HG02678 (cell line): Measurements from ENCODE around the gene STK11.

Source experiments
- ATAC-seq: cut with Tn5 transposase; IDR thresholded peaks from one replicate; pipeline ENCODE4 v1.9.1; 2021; ENCODE audit warnings: mild to moderate bottlenecking, moderate library complexity; ENCODE audit not compliant: unreplicated experiment

The STK11 gene, protein sequence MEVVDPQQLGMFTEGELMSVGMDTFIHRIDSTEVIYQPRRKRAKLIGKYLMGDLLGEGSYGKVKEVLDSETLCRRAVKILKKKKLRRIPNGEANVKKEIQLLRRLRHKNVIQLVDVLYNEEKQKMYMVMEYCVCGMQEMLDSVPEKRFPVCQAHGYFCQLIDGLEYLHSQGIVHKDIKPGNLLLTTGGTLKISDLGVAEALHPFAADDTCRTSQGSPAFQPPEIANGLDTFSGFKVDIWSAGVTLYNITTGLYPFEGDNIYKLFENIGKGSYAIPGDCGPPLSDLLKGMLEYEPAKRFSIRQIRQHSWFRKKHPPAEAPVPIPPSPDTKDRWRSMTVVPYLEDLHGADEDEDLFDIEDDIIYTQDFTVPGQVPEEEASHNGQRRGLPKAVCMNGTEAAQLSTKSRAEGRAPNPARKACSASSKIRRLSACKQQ

DNA sequence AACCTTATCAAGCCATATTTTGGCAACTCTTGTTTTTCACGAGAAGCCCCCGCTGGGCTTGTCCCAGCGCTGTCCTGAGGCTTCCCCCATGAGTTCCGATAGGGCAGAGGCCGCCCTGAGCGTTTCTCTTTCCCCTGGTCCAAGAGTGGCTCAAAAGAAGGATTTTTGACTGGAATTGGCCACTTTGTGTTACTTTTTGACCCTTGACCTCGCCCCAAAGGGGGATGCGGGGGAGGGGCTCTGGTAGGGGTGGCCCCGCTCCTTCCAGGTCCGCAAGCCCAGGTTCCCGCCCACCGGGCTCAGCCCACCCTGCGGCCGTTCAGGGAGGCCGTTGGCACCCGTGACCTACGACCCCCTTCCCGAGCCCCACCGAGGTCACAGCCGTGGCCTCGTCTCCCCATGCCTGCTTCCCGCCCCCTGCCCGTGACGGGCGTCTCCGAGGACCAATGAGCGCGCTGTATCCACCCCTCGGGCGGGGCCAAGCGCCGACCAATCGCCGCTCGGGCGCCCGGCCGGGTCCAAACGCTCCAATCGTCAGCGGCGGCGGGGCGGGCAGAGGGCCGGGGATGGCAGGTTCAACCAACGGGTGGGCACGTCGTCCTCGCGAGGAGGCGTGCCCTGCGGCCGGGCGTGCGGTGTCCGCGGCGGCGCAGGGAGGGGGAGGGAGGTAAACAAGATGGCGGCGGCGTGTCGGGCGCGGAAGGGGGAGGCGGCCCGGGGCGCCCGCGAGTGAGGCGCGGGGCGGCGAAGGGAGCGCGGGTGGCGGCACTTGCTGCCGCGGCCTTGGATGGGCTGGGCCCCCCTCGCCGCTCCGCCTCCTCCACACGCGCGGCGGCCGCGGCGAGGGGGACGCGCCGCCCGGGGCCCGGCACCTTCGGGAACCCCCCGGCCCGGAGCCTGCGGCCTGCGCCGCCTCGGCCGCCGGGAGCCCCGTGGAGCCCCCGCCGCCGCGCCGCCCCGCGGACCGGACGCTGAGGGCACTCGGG lies at the start of gene STK11:
Gene STK11, plus strand, starts transcription at position 665 of the 986 bp plus-strand sequence. CDS start 1,136 bp downstream, outside the sequence.
- ATAC-seq: peak; percentile 88

DNA sequence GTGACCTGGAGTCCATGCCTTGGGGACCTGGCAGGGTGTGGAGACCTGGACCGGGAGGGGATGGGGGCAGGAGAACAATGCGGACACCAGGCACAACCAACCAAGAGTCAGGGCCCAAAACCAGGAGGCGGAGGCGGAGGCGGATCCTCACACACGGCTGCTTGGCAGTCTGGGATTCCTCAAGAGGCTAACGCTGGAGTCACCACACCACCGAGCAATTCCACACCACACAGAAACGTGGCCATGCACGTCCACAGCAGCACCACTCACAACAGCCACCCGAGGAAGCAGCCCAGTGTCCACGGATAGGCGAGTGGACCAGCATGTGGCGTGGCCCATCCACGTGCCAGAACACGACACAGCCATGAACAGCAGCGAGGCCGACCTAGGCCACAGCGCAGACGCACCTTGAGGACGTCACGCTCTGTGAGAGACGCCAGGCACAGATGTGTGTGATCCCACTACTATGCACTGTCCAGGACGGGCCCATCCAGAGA lies 49.2 kb upstream of the STK11 start:
- no peak for ATAC-seq

DNA sequence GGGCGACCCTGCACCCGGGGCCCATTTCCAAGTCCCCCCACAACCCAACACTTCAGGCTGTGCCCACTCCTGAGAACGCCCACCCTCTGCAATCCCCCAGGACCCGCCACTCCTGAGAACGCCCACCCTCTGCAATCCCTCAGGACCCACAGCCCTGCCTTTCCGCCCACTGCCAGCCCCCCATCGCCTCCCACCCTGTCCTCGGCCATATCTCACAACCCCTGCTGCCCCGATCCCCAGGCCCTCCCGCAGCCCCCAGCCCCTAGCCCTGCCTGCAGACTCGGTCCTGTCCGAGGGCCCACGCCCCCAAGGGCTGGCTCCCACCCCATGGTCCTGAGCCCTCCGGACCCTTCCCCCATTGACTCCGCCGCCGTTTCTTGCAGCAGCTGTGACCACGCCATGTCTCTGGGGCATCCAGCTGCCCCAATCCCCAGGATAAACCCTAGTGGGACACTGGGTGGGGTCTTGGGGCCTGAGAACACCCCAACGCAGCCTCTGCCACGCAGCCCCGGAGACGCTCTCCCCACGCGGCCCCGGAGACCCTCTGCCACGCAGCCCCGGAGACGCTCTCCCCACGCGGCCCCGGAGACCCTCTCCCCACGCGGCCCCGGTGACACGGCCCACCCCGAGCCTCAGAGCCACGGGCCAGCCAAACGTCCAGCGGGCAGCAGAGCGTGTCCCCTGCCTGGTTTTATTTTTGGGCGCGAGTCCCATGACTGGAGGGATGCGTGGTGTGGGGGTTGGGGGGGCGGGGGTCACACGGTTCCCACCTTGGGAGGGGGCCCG lies 48.6 kb upstream of the STK11 start:
- no peak for ATAC-seq

DNA sequence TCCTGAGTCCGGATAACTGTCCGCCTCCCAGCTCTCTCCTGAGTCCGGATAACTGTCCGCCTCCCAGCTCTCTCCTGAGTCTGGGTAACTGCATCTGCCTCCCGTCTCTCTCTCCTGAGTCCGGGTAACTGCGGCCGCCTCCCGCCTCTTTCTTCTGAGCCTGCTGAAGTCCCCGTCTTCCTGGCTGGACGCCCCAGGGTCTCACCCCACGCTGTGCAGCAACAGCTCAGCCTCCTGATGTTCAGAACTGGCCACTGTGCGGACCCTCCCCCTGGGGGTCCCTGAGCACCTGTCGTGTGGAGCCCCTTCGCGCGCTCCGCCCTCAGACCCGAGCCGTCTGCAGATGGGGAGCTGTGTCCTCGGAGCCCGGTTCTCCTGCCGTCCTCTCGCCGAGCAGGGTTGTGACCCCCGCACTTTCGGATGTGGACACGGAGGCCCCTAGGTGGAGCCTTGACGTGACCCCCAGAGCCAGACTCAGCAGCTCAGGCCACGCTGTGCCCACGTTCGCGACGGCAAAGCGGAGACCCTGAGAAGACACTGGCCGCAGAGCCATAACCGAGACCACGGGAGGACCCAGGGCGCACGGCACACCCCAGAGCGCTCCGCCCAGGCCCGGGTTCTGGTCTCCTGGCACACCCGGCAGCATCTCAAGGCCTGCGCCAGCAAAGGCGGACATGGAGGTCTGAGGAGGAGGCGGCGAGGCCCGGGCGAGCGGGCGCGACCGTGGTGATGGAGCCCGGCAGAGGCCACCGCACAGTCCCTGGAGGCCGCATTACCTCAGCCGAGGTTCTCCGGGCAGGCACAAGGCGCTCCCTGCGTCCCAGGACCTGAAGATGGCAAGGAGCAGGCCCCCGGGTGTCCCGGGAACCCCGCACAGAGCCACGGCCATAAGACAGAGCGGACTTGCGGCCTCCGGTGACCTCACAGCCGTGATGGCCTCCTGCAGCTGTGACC lies 47.4 kb upstream of the STK11 start:
- no peak for ATAC-seq

DNA sequence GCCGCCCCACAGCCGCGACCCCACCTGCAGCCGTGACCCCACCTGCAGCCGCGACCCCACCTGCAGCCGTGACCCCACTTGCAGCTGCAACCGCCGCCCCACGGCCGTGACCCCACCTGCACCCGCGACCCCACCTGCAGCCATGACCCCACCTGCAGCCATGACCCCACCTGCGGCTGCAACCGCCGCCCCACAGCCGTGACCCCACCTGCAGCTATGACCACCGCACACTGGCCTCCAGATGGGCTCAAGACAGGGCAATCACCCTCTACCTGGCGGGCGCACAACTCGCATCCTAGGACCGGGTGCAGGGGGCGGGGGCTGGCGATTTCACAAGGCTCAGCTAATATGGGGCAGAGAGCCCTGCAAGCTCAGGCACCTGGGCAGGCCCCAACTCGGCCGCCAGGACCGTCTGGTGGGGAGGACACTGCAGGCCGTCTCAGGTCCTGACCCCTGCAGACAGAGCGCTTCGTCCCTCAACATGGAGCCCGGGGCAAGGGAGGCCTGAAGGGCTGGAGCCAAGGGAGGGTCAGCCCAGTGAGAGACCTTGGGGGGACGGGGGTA lies 46.6 kb upstream of the STK11 start:
- no peak for ATAC-seq

DNA sequence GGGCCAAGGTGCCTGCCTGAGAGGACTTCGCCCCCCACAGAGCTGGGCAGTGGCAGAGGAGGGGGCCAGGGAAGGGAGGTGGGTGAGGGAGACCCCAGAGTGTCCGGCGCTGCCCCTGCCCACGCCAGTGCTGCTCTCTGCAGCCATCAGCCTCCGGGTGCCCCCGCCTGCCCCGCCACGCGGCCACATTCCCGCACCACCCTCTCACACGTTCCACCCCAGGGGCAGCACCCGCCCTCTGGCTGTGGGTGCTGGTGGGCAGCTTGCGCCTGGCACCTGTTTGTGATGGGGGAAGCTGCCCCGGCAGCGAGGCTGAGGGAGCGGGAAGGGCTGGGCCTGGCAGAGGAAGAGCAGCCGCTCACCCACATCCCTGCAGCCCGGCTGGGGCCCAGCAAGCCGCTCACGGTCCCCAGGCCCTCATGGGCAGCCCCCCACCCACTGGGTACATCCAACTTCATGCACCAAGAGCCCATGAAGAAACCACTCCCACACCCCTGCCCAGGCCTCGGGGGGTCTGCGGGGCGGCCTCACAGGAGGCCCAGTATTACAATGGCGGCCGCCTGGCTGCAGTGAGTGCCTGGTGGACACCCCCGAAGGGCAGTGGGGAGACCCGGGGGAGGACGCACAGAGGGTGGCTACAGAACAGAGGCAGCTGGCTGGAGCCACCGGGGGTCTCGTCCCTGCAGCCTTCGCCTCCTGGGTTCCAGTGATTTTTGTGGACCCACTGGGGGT lies 45.5 kb upstream of the STK11 start:
- ATAC-seq: no peak

DNA sequence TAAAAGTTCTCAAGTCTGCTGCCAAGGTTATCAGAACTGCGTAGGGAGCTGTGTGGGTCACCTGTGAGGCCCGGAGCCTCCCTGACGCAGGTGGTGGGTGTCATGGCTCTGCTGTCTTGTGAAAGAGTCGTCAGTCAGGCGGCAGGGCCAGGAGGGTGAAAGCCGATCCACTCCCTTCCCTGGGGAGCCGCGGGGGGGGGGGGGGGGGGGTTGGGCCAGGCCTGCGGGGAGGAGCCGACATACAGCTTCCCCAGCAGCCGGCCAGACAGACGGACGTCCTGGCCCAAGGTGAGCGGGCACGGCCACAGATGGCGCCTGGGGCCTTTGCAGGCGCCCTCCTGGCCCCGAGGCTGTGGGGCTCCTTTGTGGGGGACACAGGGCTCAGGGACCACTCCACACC lies 43.9 kb upstream of the STK11 start:
- no peak for ATAC-seq

DNA sequence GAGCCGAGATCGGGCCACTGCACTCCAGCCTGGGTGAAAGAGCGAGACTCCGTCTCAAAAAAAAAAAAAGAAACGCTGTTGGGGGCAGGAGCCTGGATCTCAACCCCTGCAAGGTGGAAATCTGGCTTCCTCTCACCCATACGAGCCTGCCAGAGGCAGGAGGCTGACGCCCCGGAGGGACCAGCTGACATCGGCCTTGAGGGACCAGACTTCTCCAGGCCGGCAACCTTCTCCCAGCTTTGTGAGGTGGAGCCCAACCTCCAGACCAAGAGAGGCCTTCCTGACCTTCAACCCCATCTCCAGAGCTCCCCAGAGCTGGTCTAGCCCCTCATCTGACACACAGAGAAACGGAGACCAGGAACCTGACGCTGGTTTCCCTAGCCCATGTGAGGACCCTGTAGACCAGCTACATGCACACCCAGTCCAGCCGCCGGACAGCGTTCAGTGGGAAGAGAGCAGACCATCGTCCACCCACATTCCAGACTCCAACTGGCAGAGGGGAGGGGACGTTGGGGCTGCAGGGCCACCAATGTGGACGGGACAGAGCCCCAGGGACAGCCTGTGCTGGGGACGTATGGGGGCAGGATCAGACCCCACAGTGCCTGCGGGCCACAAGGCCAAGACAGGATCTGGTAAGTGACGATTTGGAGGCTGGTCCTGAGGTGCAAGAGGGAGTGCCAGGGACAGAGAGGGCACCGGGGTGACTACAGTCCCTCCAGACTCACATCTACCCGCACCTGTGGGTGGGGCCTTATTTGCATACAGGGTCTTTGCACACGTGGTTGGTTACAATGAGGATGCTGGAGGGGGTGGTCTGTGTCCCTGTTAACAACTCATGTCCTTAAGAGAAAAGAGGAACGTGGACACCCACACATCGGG lies 42.9 kb upstream of the STK11 start:
- no peak for ATAC-seq

DNA sequence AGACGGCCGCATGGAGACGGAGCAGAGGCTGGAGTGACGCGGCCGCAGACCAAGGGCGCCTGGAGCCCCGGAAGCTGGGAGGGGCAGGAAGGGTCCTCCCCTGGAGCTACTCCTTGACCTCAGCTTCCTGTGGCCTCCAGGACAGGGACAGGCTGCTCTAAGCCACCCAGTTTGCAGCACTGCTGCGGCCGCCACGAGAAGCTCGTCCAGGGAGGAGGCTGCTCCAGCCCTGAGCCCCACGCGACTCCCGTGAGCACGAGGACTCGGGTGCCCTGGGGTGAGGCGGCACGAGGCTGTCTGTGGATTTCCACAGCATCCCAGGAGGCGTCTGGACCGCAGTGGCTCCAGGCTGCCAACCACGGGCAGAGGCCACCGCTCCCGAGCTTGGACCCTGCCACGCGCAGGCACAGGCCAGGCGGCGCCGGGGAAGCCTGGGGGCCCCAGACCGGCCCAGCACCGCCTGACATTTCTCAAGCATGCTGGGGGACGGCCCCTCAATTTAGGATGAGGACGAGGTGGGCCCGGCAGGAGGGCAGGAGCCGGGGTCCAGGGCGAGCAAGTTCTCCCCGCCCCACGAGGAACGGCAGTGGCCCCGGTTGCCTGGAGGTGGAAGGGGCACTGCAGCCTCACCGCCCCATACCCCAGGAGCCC lies 42.2 kb upstream of the STK11 start:
- ATAC-seq: no peak

DNA sequence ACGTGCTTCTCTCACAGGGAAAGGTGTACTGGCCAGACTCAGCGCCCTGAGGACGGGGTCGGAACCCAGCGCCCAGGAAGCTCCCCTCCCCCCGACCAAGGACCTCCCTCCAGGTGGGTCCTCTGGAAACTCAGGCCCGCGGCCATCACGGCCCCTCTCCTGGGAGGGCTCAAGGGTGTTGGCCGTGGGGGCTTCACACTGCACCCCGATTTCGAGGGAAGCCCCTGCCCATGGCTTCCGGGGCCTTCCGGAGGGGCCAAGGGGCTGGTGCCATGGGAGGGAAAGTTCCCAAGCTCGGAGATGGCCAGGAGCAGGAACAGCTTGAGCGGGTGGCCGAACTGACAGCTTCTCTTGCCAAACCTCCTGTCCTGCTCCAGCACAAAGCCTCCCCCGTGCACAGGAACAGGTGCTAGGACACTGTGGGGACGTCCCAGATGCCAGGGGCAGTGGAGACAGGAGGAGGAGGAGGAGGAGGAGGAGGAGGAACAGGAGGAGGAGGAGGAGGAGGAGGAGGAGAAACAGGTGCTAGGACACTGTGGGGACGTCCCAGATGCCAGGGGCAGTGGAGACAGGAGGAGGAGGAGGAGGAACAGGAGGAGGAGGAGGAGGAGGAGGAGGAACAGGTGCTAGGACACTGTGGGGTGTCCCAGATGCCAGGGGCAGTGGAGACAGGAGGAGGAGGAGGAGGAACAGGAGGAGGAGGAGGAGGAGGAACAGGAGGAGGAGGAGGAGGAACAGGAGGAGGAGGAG lies 41.5 kb upstream of the STK11 start:
- ATAC-seq: no peak

DNA sequence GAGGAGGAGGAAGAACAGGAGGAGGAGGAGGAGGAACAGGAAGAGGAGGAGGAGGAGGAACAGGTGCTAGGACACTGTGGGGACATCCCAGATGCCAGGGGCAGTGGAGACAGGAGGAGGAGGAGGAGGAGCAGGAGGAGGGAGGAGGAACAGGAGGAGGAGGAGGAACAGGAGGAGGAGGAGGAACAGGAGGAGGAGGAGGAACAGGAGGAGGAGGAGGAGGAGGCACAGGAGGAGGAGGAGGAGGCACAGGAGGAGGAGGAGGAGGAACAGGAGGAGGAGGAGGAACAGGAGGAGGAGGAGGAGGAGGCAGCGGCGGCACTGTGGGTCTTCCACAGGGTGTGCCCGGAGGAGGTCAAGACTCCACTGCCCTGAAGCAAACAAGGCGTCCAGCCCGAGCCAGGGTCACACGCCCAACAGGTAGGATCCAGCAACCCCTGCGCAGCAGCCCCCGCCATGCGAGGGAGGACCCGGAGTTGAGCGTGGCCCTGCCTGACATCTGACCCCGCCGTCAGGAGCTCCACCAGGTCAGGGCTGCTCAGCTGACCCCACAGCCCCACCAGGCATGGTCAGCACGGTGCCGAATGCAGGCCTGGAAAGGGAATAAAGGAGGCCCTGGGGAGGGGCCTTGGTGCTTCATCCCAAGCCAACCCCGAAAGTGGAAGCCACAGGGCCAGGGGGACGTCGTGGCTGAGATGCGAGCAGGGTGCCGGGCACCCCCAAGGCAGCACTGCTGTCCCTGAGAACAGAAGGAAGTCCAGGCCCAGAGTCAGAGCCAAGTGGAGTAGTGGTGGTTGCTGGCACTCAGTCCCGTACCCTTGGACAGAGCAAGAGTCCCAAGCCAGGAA lies 40.7 kb upstream of the STK11 start:
- no peak for ATAC-seq

DNA sequence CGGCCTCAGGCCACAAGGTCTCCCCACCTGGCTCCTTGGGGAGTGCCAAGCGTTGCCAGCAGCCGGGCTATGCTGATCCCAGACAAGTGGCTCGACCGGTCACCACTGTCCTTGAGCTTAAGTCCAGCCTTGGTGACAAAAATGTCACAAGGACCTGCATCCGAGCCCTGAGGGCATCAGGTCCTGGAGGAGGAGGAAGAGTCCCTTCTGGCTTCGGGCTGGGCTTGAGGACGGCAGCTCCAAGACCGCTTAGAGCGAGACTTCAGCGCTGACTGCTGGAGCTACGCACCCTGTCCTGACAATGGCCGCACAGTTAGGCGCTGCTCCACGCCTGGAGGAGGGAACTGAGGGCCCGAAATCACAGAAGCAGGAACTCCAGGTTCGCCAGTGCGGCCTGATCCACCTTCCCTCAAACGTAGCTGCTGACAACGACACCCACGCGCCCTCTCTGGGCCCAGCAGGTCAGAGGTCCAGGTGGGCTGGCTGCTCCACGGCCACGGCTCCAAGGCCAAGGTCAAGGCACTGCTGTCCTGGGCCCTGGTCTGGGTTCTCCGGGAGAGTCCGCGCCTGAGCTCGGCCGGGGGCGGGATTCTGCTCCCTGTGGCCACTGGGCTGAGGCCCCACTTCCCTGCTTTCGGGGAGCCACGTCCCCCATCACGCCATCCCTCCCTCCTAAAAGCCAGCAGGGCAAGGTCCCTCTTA lies 38.6 kb upstream of the STK11 start:
- ATAC-seq: no peak

DNA sequence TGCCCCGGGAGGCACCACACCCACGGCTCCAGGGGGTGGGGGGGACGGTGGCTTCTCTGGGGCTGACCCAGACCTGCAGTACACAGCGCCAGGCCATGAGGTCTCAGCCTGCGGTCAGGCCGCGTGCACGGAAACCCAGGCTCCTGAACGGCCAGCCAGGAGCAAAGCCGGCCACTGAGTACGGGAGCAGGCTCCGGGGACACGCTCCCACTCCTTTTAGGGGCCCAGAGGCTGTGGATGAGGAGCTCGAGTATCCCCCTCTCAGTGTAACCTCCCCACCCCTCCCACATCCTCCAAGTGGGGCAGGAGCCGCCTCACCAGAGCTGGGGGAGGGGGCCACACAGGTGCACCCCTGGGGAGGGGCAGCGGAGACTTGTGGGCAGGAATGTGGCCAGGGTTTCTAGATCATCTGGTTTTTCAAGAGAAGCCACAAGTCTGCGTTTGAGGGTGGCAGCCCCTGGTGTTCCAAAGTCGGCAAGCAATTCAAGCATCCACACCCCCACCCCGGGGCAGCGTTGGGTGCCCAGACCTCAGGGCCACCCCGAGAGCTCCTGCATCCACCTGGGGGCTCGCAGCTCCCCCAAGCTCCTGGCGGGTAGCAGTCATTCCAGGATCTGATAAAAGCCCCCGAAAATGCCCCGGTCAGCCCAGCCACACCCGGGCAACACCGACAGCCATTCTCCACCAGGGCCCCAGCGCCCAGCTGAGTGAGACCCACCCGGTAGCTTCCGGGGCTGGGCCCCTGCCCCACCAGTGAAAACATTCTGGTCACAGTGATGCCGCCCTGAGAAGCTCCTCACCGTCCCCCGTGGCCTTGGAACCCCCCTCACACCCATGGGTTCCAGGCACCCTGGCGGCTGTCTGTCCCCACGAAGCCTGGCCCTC lies 37.6 kb upstream of the STK11 start:
- no peak for ATAC-seq
